GM18505 (cell line): Measurements from ENCODE around the gene IFNL4.

ENCODE experiments used
- ATAC-seq: cut with Tn5 transposase; IDR thresholded peaks from one replicate; pipeline ENCODE4 v1.9.1; 2021; ENCODE audit not compliant: unreplicated experiment
- POLR2A ChIP-seq: IDR thresholded peaks from 4 replicates; pipeline ENCODE4 v1.6.1; 2011; ENCODE audit warnings: borderline replicate concordance; ENCODE audit not compliant: insufficient read depth, insufficient read length; ENCODE audit errors: extremely low read depth

IFNL4 gene

DNA sequence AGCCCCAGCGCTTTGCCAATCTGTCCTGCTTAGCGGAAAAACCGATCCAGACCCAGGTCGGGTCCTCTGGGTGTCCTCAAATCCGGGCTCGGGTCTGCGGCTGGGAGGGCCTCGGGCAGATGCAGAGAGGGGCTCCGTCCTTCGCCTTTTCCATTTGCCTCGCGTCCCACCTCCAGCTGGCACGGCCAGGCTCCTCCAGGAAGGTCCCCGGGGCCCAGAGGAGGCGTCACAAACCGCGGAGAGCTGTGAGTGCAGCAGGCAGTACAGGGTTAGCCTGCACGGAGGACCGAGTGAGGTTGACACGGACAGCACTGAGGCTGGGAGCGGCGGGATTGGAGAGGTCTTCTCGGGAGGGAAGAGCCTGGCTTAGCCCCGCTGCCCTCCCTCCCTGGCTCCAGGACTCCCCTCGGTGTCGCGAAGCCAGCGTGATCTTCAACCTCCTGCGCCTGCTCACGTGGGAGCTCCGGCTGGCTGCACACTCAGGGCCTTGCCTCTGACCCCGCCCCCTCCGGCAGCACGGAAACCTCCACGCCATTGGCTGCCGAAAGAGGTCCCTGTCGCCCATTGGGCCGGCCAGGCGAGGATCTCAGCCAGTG, 16.8 kb upstream of the IFNL4 start:
- no peak for TF ChIP-seq POLR2A
- no peak for ATAC-seq

DNA sequence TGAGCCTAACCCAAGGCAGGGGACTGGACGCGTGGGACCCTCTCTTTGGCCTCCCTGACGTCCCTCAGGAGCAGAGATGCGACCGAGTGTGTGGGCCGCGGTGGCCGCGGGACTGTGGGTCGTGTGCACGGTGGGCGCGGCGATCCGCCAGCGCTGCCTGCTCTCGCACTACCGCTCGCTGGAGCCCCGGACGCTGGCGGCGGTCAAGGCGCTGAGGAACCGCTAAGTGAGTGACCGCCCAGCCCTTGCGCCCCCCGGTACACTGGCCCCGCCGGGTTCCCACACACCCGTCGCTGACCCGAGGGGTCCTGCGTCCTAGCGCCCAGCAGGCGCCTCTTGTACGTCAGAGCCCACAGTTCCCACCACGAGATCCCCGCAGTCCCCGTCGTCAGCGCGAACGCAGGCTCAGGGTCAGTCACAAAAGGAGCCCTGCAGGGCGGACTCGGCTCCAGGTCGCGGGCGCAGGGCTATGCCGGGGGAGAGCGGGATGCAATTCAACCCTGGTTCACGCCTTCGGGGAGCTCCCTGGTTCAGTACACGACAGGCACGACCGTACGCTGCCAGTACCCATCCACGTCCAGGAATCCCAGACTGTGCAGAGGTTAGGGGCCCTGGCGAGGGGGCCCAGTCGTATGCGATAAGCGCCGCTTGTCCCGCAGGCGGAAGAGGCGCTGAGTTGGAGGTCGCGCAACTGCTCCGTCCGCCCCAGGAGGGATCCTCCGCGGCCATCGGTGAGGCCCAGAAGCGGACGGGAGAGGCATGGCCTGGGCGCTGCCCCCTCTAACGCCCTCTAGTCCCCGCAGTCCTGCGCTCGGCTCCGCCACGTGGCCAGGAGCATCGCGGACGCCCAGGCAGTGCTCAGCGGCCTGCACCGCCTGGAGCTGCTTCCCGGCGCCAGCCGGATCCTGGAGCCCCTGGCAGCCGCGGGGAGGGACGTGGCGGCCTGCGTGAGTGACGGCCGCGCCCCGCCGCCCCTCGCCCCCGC, 15.9 kb upstream of the IFNL4 start:
- no peak for ATAC-seq
- no peak for TF ChIP-seq POLR2A

- ATAC-seq = no peak
- no peak for TF ChIP-seq POLR2A
Observed at GRCh38 chr19:39263912-39264305, 15.3 kb upstream of the IFNL4 start.

DNA sequence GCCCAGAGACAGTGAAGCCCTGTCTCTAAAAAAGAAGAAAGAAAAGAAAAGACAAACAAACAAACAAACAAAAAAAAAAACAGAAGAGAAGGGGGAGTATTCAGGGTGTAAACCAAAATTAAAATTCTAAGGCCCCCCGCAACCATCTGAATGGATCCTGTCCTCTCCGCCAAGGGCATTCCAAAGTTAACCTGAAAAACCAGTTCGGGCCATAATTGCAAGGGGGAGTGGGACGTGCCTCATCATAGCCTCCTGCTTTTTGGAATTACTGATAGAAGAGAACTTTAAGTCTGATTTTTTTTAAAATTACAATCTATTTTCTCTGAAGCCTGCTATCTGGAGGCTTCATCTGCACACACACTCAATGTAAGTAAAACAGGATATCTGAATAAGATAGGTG, 13.8 kb upstream of the IFNL4 start:
- ATAC-seq = no peak
- TF ChIP-seq POLR2A = no peak

- TF ChIP-seq POLR2A = no peak
- no peak for ATAC-seq
Observed at GRCh38 chr19:39261704-39262103, 13.0 kb upstream of the IFNL4 start.

DNA sequence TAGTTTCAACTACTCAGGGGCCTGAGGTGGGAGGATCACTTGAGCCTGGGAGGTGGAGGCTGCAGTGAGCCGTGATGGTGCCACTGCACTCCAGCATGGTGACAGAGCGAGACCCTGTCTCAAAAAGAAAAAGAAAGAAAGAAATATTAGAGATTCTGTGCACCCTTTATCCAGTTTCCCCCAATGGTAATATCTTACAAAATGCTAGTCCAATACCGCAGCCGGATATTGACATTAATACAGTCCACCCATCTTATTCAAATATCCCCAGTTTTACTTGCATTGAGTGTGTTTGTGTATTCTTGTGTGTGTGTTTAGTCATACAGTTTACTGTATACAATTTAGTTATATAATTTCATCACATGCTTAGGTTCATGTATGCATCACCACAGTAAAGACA, 8.6 kb upstream of the IFNL4 start:
- TF ChIP-seq POLR2A = no peak
- no peak for ATAC-seq

DNA sequence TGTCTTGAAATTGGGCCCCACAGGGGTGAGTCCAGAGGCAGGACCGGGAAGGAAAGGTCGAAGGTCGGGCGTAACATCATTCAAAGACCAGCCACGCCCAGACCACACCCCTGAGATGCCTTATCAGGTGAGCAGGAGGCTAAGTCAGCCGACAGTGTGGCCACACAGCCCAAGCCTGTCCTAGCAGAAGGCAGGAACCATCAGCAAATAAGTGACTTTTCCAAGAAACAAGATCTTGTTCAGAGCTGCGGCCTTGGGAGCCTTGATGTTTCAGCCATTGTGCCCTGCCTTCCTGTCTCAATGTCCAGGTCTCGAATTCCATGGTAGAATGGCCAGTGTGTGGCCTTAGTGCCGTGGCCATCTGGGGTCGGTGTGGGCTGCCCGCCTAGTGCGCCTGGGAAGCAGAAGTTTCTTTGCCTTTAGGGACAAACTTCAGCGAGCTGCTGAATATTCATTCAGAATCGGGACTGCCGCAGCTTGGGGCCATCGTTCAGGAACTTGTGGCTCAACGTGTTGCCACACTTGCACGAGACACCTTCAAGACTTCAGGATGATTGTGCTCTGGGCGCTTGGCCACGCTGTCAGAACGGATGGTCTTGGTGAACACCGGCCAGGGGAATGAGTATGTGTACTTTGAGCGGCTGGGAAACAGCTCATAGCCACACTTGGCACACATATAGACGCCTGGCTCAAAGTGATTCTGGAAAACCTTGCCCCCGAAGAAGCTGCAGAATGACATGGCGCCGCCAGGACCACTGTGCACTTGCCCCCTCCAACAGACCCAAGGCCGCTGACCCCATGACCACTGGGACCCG, 6.1 kb upstream of the IFNL4 start:
- no peak for TF ChIP-seq POLR2A
- ATAC-seq = no peak

DNA sequence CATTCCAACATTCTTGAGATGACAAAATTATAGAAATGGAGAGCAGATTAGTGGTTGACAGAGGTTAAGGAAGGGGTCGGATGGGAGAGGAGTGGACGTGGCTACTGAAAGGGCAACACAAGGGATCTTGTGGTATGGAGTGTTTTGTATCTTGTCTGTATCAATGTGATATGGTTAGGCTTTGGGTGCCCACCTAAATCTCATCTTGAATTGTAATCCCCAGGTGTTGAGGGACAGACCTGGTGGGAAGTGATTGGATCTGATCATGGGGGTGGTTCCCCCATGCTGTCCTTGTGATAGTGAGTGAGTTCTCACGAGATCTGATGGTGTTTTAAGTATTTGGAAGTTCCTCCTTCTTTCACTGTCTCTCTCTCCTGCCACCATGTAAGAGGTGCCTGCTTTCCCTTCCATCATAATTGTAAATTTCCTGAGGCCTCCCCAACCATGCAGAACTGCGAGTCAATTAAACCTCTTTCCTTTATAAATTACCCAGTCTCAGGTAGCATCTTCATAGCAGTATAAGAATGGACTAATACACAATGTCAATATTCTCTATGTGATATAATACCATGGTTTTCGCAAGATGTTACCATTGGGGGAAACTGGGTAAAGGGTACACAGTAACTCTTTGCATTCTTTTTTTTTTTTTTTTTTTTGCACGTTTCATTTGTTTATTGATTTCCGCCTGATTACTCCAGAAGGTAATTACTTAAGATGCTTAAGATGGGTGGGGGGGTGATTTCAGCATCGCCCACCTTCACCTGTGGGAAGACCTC, 4.9 kb upstream of the IFNL4 start:
- no peak for ATAC-seq
- TF ChIP-seq POLR2A = no peak

GRCh38 chr19:39252458-39252857, 3.8 kb upstream of the IFNL4 start:
- ATAC-seq = no peak
- TF ChIP-seq POLR2A = no peak

- ATAC-seq = no peak
- TF ChIP-seq POLR2A = no peak
Observed at GRCh38 chr19:39251846-39252245, 3.2 kb upstream of the IFNL4 start.

- ATAC-seq = no peak
- TF ChIP-seq POLR2A = no peak
Observed at GRCh38 chr19:39251081-39251480, 2.4 kb upstream of the IFNL4 start.

GRCh38 chr19:39247701-39248664, 673 bp downstream of the IFNL4 start:
- ATAC-seq = no peak
- no peak for TF ChIP-seq POLR2A
